Left lobe of liver (tissue), 2 donors: ENCODE results near the gene SKIC2. TPM values are rescaled to one million over a fixed set of nuclear protein-coding genes. Genes with fewer than 3 reads are reported as not detected.
A peak's percentile ranks its signal among the peaks of the same experiment; 100 is the strongest.

Experiments used
- ATAC-seq: fragments of 200-7000 bp; cut with Tn5 transposase; one replicate; pipeline ENCODE4 v1.9.1; 2020; ENCODE audit warnings: mild to moderate bottlenecking, moderate library complexity
- DNase-seq: peaks from one replicate; pipeline ENCODE4 v3.0.0-alpha.2; 2020; ENCODE audit warnings: low spot score
- total RNA-seq: library from RNA; stranded (reverse); gene quantifications from one replicate; pipeline ENCODE4 v1.2.1, GENCODE V29; 2021
- donor health status: DM: no; HTN: no; CAD: no; lungs with moderate emphysema.
- donor health status: DM: no; HTN: yes; CAD: no.

SKIC2 gene
- total RNA-seq, 1 donor from 2014 or later: 50.2 TPM

- ATAC-seq (no peak), DNase-seq (no peak)
Observed at GRCh38 chr6:31945154-31945506, 13.8 kb upstream of the SKIC2 start.

GRCh38 chr6:31945507-31946369 is 13.2 kb upstream of the SKIC2 start, which contains the start of gene CFB:
CFB (plus strand) TSS chr6:31946095; CDS start chr6:31946222, 127 bp downstream.
- ATAC-seq (peak; percentile 87), DNase-seq (peak; percentile 97)

GRCh38 chr6:31946370-31946885 is 12.5 kb upstream of the SKIC2 start:
- ATAC-seq (peak; percentile 5), DNase-seq (no peak)

GRCh38 chr6:31947070-31947675 is 11.8 kb upstream of the SKIC2 start:
- ATAC-seq (peak; percentile 0), DNase-seq (no peak)

GRCh38 chr6:31947864-31948263 is 11.1 kb upstream of the SKIC2 start:
- DNase-seq (no peak), ATAC-seq (no peak)

- no peak for ATAC-seq
Observed at GRCh38 chr6:31948306-31948705, 10.7 kb upstream of the SKIC2 start.

GRCh38 chr6:31948753-31949413 is 10.1 kb upstream of the SKIC2 start:
- DNase-seq: no peak
- no peak for ATAC-seq

More at GRCh38 chr6:31948306-31948705, 10.7 kb upstream of the SKIC2 start:
- DNase-seq: no peak

- DNase-seq (no peak), ATAC-seq (no peak)
Observed at GRCh38 chr6:31949926-31950548, 8.9 kb upstream of the SKIC2 start.

- DNase-seq (no peak), ATAC-seq (peak; percentile 74)
Observed at GRCh38 chr6:31952140-31952805, 6.7 kb upstream of the SKIC2 start.

GRCh38 chr6:31952890-31953289 is 6.1 kb upstream of the SKIC2 start:
- no peak for ATAC-seq
- no peak for DNase-seq

- no peak for DNase-seq
- ATAC-seq: no peak
Observed at GRCh38 chr6:31954511-31954910, 4.5 kb upstream of the SKIC2 start.

- DNase-seq: no peak
- no peak for ATAC-seq
Observed at GRCh38 chr6:31956796-31957195, 2.2 kb upstream of the SKIC2 start.

GRCh38 chr6:31958412-31958740 is 599 bp upstream of the SKIC2 start:
- peak; percentile 27 for ATAC-seq

GRCh38 chr6:31961616-31962015 is 2.6 kb downstream of the SKIC2 start:
- no peak for DNase-seq
- no peak for ATAC-seq

More at GRCh38 chr6:31958412-31958740, 599 bp upstream of the SKIC2 start:
- no peak for DNase-seq

- ATAC-seq (no peak), DNase-seq (no peak)
Observed at GRCh38 chr6:31963921-31964320, 4.9 kb downstream of the SKIC2 start.

GRCh38 chr6:31965700-31966099 is 6.7 kb downstream of the SKIC2 start:
- ATAC-seq: peak; percentile 88

GRCh38 chr6:31966506-31966905 is 7.5 kb downstream of the SKIC2 start:
- DNase-seq: no peak
- no peak for ATAC-seq

More at GRCh38 chr6:31965700-31966099, 6.7 kb downstream of the SKIC2 start:
- peak; percentile 75 for DNase-seq

GRCh38 chr6:31966997-31967925 is 8.3 kb downstream of the SKIC2 start:
- ATAC-seq: no peak
- DNase-seq: no peak

GRCh38 chr6:31967926-31968320 is 8.9 kb downstream of the SKIC2 start:
- ATAC-seq (no peak), DNase-seq (no peak)
